Stimulated activated CD4-positive, alpha-beta T cell treated with anti-CD3 and anti-CD28 coated beads, Interleukin-15, amount 100 ng/mL, for 48 hours (primary cell): ENCODE results near the gene IZUMO2.
"Not testable (repeated sequence)": the region's sequence is repeated elsewhere in the genome, so short reads cannot be mapped to it uniquely, and the experiment has no call there.

ENCODE experiments used
- DNase-seq, 2 donors: peaks; one replicate each; pipeline ENCODE4 v3.0.0-alpha.2; 2020; ENCODE audit warnings: low read depth in 2 of 2

Gene IZUMO2

DNA sequence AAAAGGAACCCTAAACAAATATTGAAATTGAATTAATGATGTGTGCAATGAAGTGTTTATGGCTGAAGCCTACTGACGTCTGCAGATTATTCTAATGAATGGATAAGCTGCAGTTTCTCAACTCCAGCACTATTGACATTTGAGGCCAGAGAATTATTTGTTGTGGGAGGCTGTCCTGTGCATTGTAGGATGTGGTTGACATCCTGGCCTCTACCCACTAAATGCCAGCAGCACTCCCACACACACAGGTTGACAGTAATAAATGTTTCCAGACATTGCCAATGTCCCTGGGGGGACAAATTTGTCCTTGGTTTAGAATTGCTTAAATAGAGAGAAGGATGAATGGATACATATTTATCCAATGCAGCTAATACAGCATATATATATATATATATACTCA, 21.1 kb upstream of the IZUMO2 start:
- DNase-seq = no peak

DNA sequence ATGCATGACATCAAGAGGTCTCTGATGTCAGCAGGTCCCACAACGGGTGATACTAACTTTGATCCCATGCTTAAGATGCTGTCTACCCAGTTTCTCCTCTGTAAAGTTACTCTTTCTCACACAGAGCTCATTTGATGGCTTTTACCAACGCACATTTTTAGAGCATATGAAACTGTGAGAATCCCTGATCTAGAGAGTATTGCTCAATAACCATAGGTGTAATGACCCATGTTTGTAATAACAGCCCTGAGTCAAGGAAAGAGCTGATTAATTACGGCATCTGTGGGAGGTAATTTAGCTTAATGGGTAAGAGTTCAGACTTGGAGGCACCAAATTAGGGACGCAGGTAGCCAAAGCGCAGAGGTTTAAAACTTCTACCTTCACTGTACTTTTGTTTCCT, 18.0 kb upstream of the IZUMO2 start:
- no peak for DNase-seq

DNA sequence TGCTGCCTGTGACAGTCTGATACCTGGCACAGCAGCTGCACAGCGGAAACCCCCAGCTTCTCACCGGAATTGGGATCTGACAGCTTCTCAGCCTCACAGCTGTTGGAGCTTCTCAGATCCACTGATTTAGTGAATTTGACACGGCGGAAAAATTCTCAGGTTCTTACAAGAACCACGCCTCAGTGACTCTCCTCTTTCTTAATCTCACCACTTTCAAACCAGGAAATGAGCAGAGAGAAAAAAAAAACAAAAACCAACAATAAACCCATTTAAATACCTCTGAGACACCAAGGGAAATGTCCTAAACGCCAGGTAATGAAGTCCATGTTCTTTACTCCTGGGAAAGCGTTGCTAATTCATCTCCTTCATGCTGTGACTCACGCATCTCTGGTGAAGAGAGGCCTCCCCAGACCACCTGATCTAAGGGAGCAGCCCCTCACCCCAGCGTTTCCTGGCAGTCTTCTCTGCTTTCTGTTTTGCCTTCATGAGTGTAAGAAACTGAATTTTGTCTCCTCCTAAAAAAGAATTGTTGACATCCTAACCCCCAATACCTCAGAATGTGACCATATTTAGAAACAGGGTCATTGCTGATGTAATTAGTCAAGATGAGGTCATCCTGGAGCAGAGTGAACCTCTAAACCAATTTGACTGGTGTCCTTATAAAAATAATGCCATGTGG, 15.9 kb upstream of the IZUMO2 start:
- DNase-seq = no peak

DNA sequence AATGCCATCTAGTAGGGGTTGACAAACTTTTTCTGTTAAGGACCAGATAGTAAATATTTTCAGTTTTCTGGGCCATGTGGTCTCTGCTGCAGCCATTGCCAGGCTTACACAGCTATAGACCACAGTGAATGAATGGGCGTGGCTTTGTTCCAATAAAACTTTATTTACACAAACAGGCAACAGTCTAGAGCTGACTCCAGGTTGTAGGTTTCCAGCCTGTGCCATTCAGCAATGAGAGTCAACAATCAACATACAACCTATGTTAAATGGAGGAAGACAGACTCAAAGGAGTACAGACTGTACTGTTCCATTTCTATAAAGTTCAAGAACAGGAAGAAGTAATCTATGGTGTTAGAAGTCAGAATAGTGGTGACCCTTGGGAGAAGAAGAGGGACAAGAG, 15.2 kb upstream of the IZUMO2 start:
- DNase-seq = no peak

DNA sequence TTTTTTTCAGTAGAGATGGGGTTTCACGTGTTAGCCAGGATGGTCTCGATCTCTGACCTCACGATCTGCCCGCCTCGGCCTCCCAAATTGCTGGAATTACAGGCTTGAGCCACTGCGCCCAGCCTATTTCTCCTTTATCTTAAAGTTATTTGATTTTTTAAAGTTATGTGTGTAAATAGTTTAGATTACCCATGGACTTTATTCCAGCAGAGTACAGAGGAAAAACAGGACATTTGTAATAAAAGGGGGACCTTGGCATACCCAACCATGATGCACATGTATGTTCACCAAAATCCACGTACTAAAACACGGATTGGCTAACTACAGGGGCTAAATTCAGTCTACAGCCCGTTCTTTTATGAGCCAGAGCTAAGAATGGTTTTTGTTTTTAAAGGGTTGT, 13.7 kb upstream of the IZUMO2 start:
- no peak for DNase-seq

DNA sequence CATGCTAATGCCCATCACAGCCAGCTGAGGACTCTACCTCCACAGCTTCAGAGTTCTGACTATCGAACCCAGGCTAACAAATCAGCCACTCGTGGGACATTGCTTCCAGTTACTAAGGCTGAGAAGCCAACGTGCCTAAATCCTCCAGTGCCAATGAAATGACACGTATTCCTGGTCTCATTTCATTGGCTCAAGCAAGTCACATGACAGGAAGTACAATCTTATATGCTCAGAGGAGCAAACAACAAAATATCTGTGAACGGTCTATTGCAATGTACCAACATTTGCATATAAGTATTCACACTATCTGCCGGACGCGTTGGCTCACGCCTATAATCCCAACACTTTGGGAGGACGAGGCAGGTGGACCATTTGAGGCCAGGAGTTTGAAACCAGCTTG, 12.8 kb upstream of the IZUMO2 start:
- DNase-seq = no peak

DNA sequence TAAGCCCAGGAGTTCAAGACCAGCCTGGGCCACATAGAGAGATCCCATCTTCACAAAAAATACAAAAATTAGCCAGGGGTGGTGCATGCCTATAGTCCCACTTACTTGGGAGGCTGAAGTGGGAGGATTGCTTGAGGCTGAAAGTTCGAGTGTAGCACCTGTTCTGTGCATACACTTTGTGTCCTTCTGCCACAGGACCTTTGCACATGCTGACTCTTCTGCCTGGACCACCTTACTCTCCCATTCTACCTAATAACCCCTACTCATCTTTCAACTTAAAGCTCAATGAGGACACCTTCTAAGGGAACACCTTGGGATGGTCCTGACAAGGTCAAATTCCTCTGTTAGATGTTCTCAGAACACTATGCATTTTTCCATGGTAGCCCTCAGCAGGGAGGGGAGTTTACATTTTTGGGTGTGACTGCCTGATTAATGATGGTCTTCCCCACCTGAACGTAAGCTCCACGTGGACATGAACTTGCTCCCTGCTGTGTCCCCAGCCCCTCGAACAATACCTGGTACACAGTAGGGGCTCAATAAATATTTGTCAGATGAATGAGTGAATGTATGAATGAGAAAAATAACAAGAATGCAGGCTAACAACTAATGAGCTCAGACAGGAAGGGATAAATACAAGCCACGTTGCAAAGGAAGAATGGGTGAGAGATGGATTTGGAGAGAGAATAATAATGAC, 11.2 kb upstream of the IZUMO2 start:
- no peak for DNase-seq

DNA sequence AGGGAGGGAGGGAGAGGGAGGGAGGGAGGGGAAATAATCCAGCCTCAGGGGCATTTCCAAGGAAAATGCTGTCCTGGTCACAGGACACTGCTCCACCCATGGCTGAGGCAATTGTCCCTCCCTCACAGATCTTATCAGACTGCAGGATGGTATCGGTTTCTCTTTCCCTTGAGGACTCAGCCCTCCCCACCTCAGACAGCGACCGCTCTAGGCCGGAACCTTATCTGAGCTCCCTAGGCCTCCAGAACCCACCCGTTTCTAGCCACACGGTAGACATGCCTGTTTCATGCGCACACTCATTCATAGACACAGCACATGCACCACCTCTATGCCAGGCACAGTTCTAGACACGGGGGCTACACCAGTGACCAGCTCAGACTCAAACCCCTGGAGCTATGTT, 10.0 kb upstream of the IZUMO2 start:
- DNase-seq = no peak

DNA sequence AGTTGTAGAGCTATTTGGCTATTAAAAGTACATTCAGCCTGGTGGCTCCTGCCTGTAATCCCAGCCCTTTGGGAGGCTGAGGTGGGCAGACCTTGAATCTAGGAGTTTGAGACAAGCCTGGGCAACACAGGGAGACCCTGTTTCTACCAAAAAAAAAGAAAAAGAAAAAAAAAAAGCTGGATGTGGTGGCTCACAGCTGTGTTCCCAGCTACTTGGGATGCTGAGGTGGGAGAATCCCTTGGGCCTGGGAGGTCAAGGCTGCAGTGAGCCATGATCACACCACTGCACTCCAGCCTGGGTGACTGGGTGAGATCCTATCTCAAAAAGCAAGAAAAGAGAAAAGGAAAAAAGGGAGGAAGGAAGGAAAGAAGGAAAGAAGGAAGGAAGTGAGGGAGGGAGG, 9.6 kb upstream of the IZUMO2 start:
- no peak for DNase-seq

DNA sequence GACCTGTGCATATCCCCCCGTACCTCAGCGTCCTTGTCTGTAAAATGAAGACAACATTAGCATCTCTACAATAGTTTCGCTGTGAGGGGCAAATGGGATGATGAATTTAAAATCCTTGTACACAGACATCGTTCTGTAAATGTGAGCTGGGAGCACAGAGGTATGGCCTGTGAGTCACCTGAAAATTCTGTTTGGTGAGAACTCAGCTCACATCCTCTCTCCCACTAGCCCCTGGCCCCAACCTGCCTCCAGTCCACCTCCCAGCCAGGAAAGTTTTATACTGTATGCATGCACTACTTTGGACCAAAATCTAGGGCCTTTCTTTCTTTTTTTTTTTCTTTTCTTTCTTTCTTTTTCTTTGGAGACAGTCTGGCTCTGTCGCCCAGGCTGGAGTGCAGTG, 8.7 kb upstream of the IZUMO2 start:
- no peak for DNase-seq

DNA sequence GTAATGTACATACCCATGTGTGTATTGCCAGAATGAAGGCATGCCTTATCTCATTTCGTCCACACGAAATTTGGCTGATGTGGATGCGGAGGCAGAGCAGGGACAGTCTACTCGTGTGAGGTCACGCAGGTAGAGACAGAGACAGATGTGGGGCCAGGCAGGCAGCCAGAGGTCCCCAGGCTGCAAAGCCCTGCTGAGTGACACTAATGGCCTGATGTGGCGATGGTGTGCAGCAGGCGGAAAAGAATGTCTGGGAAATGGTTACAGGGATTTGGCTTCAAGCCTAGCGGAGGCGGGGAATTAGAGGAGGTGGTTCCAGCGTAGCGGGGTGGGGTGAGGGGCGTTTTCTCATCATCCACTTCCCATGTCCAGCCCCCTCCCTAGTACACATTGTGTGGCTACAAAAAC, 4.2 kb upstream of the IZUMO2 start:
- DNase-seq = no peak

DNA sequence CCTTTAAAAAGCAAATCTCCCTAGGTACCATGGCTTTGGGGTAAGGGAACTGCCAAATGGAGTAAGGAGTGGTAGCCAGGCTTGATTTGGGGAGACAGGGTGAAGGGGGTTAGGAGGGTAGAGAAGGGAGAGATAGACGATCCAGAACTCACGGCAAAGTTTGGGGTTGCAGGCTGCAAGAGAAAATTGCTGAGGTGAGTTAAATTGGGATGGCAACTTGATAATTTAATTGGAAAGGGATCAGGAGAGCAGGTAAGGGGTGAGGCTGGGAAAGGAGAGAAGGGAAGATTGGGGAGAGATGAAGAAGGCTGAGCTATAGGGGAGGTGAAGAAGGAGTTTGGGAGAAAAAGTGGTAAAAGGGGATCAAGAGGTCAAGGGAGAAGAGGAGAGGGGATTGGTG, 4.0 kb downstream of the IZUMO2 start:
- DNase-seq = no peak

DNA sequence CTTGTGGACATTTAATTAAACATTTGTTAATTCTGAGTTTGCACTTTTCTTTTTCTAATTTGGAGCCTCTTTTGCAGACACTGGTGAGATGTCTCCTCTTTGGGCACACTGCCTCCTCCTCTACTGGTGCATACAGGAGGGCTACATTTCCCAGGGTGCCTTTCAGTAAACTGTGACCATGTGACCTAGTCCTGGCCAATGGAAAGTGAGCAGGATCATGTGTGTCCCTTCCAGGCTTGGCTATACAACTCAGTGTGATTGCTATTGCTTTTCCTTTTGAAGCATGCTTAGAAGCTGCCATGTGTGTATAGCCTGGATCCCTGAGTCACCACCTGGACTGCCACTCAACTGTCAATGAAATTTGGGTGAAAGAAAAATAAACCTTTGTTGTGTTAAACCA, 4.5 kb downstream of the IZUMO2 start:
- DNase-seq = no peak

DNA sequence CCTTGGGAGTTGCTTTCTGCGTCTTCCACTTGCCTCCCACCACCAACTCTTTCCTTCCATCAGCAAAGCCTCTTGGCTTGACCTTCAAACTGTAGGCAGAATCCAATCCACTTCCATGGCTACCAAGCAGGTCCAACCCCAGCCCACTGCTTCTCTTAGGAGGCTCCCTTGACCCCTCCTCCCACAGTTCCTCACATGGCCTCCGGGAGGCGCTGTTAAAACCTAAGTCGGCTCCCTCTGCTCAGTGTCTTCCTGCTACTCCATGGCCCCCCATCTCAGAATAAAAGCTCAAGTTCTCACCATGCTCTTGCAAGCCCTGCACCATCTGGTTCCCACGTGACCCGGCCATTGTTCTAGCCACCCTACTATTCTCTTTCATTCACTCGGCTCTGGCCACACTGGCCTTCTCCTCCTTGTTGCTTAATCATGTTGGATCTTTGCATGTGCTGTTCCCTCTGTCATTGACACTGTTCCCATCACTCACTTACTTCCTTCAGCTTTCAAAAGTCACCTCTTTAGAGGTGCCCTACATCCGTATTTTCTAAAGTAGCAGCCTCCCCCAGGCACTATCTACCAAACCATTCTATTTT, 7.5 kb downstream of the IZUMO2 start:
- no peak for DNase-seq

DNA sequence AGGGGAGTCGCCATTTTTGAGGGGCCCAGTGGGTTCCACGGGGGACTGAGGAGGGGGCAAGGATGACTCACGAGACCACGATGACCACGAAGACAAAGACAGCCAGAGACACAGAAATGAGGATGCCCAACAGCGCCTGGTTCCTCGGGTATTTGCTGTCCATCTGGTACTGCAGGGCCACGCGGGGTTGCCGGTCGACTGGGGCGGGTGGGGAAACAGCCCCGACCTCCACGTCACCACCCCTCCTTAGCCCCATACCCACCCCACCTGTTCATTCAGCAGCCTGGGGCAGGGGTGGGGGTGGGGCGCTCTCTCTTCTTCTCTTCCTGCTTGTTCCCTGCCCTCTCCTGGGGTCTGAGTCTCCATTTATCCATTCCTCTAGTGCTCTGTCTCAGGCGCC, 8.6 kb downstream of the IZUMO2 start:
- no peak for DNase-seq

DNA sequence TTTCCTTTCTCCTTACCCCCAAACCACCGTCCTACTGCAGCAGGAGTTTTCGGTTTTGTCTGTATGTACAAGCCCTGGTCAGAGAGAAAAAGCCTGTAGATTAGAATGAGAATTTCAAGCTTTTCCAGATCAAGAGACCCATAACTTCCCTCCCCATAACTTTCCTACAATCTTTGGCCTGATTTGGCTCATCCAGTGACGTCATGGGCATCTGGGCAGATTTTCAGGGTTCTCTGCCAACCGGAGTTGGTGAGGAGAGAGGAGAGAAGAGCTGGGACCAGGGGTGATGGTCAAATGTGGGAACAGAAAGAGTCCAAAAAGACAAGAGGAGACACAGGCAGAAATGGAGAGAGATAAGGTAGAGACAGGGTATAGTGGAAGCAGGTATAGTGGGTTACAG, 10.5 kb downstream of the IZUMO2 start:
- no peak for DNase-seq

DNA sequence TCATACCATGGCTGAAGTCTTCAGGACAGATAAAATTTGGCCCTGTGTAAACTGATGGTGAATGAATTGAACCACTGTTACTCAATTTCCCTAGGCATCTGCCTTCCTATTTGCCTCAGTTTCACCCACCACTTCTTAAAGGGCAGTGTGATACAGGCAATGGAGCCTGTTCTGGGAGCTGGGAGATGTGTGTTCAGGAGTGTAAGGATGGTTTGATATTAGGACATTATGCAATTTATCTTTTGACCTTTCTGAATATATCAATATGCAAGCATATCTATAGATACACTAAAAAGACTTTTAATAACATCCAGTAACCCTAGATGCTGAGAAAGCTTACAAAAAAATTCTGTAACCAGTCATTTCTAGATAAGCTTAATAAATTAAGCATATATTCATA, 14.6 kb downstream of the IZUMO2 start:
- DNase-seq = no peak

DNA sequence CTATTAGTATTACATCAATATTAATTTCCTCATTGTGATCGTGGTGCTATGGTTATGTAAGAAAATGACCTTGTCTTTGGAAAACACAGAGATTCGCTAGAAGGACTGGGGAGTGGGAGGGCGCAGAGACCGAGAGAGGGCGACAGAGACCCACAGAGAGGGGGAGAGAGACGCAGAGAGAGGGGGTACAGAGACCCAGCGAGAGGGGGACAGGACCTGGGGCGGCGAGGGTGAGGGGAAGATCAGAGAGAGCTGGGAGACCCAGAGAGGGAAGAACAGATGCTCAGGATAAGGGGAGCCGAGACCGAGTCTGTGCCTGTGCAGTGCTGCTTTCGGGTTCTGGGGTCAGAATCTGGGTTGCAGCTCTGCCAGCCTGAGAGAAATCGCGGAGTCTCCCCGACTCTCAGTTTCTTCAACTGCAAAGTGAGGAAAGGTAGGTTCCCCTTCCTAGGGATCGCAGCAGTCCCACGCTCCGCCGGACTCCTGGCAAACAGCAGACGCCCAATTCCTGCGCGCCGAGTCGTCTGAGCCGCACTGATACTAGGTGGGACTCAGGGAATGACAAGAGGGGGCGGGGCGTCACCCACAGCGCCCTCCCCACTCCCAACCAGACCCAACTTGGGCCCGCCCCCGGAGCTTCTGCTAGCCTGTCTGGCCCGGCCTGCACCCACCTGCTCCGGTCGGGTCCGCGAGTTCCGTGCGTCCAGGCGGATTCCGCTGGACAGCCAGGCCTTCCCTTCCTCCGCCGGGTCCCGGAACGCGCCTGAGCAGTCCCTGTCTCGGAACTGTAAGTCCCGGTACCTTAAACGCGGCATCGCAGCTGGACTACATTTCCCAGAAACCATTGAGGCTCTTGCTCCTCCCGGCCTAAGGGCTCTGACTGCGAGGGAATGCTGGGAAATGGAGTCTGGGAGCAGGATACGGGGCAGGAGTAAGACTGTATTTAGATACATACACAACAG, 15.3 kb downstream of the IZUMO2 start:
- peak; percentile 43 to 66 for DNase-seq

DNA sequence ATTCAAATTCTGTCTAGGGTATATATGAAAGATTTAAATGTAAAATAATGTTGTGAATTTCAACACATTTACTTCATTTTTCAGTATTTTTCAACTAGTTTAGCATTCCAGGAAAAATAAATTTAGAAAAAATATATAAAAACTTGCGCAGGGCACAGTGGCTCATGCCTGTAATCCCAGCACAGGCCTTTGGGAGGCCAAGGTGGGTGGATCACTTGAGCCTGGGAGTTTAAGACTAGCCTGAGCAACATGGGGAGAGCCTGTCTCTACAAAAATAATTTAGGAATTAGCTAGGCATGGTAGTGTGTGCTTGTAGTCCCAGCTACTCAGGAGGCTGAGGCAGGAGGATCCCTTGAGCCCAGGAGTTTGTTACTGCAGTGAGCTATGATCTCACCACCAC, 21.2 kb downstream of the IZUMO2 start:
- not testable (repeated sequence) for DNase-seq

DNA sequence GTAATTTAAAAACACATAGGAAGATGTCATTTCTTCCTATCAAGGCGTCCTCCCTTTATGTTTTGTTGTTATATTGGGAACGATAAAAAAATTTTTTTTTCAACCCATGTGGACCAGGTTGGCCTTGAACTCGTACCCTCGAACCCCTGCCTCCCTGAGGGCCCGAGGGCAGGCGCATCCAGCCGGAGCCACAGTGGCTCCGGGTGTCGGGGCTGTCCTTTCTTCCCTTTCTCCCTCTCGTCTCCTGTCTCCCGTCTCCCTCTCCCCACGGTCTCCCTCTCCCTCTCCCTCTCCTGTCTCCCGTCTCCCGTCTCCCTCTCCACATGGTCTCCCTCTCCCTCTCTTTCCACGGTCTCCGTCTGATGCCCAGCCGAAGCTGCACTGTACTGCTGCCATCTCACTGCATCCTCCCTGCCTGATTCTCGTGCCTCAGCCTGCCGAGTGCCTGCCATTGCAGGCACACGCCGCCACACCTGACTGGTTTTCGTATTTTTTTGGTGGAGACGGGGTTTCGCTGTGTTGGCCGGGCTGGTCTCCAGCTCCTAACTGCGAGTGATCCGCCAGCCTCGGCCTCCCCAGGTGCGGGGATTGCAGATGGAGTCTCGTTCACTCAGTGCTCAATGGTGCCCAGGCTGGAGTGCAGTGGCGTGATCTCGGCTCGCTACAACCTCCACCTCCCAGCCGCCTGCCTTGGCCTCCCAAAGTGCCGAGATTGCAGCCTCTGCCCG, 22.8 kb downstream of the IZUMO2 start:
- DNase-seq = not testable (repeated sequence)

DNA sequence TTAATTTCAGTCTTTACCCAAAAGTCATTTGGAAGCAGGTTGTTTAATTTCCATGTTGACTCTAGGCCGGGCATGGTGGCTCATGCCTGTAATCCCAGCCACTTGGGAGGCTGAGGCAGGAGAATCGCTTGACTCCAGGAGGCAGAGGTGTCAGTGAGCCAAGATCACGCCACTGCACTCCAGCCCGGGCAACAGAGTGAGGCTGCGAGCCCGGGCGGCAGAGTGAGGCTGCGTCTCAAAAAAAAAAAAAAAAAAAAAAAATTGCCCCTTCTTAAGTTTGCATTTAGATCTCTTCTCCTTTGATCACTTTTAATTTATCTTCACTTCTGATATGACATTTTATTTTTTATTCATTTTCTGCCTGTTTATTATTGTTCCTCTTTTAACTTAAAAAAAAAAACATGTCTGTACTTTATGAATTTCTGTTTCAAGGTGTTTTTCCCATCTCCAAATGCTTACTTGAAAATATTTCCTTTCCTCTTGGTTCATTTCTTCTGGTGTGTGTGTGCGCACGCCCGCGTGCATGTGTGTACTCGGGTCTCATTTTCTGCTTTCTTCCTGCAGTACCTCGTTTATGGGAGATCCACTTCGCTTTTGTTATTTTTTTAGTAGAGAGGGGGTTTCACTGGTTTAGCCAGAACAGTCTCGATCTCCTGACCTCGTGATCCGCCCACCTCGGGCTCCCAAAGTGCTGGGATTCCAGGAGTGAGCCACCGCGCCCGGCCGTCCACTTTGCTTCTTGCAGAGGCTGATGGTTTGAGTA, 26.3 kb downstream of the IZUMO2 start:
- DNase-seq = not testable (repeated sequence)
